ENCODE results near the gene CLIP1. TPM values are rescaled to one million over a fixed set of nuclear protein-coding genes. Genes with fewer than 3 reads are reported as not detected.

Gene CLIP1
- total RNA-seq, 1 experiment from 2014 or later, result 42.9 TPM

DNA sequence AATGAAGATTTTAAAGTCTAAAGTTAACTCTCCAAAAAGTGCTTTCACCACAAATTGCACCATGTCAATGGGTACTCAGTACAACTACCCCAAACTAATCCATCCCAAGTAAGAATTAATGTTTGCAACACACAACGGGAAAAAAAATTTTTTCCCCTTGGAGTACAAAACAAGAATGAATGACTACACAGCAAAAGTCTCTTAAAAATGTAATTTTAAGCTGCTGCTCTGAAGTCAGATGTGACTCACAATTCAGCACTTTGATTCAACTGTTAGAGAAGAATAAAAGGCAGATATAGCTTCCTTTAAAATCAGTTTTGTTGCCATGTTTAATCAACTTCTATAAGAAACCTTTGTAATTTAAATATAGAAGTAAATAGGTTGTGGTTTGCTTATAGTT, 113.7 kb downstream of the CLIP1 start (continued):
- TF ChIP-seq, protein P1, sequence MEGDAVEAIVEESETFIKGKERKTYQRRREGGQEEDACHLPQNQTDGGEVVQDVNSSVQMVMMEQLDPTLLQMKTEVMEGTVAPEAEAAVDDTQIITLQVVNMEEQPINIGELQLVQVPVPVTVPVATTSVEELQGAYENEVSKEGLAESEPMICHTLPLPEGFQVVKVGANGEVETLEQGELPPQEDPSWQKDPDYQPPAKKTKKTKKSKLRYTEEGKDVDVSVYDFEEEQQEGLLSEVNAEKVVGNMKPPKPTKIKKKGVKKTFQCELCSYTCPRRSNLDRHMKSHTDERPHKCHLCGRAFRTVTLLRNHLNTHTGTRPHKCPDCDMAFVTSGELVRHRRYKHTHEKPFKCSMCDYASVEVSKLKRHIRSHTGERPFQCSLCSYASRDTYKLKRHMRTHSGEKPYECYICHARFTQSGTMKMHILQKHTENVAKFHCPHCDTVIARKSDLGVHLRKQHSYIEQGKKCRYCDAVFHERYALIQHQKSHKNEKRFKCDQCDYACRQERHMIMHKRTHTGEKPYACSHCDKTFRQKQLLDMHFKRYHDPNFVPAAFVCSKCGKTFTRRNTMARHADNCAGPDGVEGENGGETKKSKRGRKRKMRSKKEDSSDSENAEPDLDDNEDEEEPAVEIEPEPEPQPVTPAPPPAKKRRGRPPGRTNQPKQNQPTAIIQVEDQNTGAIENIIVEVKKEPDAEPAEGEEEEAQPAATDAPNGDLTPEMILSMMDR (IDR thresholded peaks at IDR 0.05 in 2 of 3, conservative IDR thresholded peaks at IDR 0.05 in 1 of 3; ENCODE audit: borderline replicate concordance in 1 of 3, insufficient read depth in 1 of 3, low read depth in 2 of 3, low read length in 2 of 3), result no peak
- TF ChIP-seq POLR2A (IDR thresholded peaks at IDR 0.05; ENCODE audit: borderline replicate concordance, extremely low read depth, insufficient read depth, insufficient read length) (no peak), EZH2 (IDR thresholded peaks at IDR 0.05) (no peak), SP1 (IDR thresholded peaks at IDR 0.05; ENCODE audit: low read depth) (no peak), CBX3 (IDR thresholded peaks at IDR 0.05; ENCODE audit: low read depth) (no peak), EGR1 (IDR thresholded peaks at IDR 0.05; ENCODE audit: low read depth) (no peak), EZH2phosphoT487 (IDR thresholded peaks at IDR 0.05; ENCODE audit: borderline replicate concordance) (no peak), SIN3A (IDR thresholded peaks at IDR 0.05; ENCODE audit: low read depth) (no peak), SRF (IDR thresholded peaks at IDR 0.05; ENCODE audit: low read depth) (no peak), ZFX (IDR thresholded peaks at IDR 0.05) (no peak), ELF1 (IDR thresholded peaks at IDR 0.05; ENCODE audit: borderline replicate concordance, low read depth) (no peak), JUND (IDR thresholded peaks at IDR 0.05) (no peak)

DNA sequence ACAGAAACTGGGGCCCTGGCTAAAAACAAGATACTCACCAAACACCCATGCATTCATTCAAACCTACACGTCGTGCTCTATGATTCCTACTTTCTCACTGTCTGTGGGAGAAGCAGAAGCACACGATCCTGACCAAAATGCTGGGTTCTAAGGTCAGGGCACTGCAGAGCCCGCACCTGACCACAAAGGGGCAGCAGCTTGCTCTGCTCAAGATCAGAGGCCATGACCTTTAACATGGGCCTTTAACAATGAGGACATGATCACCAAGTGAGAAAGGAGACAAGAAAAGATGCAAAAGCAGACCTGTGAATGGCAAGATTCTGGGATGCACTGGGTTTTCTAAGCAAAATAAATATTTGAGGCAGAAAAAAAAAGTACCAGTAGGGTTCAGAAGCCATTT, 116.1 kb downstream of the CLIP1 start:
- Histone ChIP-seq H3K4me2 (ENCODE audit: low read length) (no peak overlapping the region), H2AFZ (ENCODE audit: low read depth, low read length, poor library complexity, severe bottlenecking) (no peak overlapping the region), H3K9ac (ENCODE audit: low read length) (no peak overlapping the region), H3K9me2 (ENCODE audit: insufficient read depth) (no peaks in the 10 kb centered on the region), H3K27ac (ENCODE audit: low read depth, low read length) (no peak overlapping the region), H3K27me3 (ENCODE audit: insufficient read depth, low read length) (no peaks in the 10 kb centered on the region), H3K36me3 (ENCODE audit: control insufficient read depth in 1 of 2, insufficient read depth in 2 of 2, low read length in 2 of 2) (peaks cover 0 to 3% of the 10 kb centered on the region in 2 experiments; a peak in 1 of 4 replicates), H3K4me3 (replicated peaks in 1 of 2; ENCODE audit: low read depth in 1 of 2, low read length in 2 of 2) (no peak overlapping the region), H3K79me2 (ENCODE audit: insufficient read depth, low read length) (no peaks in the 10 kb centered on the region), H3K9me3 (ENCODE audit: control insufficient read depth in 1 of 2, insufficient read depth in 1 of 2, low read depth in 1 of 2, low read length in 2 of 2) (no peaks in the 10 kb centered on the region), H3K4me1 (ENCODE audit: control insufficient read depth in 1 of 2, insufficient read depth in 2 of 2, low read length in 2 of 2) (no peaks in the 10 kb centered on the region), H4K20me1 (ENCODE audit: insufficient read depth) (no peaks in the 10 kb centered on the region)
- ChIA-PET CTCF (no interaction called here), POLR2A (no interaction called here), RAD21 (ENCODE audit: low non-redundant PET in 1 of 2, low total read pairs in 2 of 2, uncharacterized antibody in 2 of 2, unreplicated experiment in 2 of 2) (no interaction called here)
- ATAC-seq (peak; percentile 47; the same call in 1 of the 2 replicates), DNase-seq (ENCODE audit: low read depth, low spot score) (no peak)
- TF ChIP-seq, protein P1 (IDR thresholded peaks at IDR 0.05 in 2 of 3, conservative IDR thresholded peaks at IDR 0.05 in 1 of 3; ENCODE audit: borderline replicate concordance in 1 of 3, insufficient read depth in 1 of 3, low read depth in 2 of 3, low read length in 2 of 3), result peak; percentile 9 to 32 (median 10); a peak in 1 of 6 replicates
- TF ChIP-seq, protein P2, sequence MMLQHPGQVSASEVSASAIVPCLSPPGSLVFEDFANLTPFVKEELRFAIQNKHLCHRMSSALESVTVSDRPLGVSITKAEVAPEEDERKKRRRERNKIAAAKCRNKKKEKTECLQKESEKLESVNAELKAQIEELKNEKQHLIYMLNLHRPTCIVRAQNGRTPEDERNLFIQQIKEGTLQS (IDR thresholded peaks at IDR 0.05), result no peak
- no TSS peak for BruUV-seq (replicated peaks)
- intact Hi-C loops (cut with micrococcal nuclease), result no loop called here

Data from HCT116 (cell line).